NK-92 (cell line): ENCODE results near the gene ARL13A.
"Not testable (repeated sequence)": the region's sequence is repeated elsewhere in the genome, so short reads cannot be mapped to it uniquely, and the experiment has no call there.

Source experiments
- DNase-seq: peaks from one replicate; lab custom pipeline; 2025; ENCODE audit not compliant: unreplicated experiment; lab: John Stamatoyannopoulos, UW

Gene ARL13A

DNA sequence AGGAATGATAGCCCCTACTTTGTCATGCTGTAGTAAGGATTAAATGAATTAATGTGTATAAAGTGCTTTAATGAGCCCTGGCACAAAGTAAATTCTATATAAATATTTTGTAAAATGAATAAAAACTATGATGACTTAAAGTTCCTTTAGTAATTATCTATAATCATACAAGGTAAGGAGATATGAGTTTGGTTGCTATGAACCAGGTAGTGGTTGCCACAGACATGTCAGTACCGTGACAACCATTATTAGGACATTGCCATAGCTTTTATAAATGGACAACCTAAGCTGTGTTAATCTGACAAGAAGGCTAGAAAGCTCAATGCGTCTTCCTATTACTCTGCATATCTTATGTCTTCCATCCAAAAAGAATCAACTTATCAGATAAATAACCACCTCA, at the start of gene ARL13A:
ARL13A (plus strand) TSS at position 301 of the 400 bp plus-strand sequence. CDS start 3,982 bp downstream, outside the sequence.
- no peak for DNase-seq

DNA sequence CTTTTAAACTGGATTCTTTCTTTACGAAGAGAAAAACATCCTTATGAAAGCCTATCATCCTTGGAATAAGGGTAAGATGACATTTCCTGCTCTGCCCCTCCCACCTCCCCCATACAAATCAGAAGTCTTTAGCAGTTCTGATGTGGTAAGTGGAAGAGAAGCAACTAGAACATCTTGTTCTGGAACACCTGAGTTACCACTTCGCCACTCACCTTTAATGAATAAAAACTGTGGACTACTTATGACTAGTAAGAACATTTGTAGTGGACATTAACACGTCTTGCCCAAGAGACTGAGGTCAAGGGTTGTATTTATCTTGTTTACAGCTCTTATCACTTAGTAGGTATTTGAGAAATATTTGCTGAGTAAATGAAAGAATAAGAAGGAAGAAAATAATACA, 45.1 kb upstream of the ARL13A start:
- no peak for DNase-seq

DNA sequence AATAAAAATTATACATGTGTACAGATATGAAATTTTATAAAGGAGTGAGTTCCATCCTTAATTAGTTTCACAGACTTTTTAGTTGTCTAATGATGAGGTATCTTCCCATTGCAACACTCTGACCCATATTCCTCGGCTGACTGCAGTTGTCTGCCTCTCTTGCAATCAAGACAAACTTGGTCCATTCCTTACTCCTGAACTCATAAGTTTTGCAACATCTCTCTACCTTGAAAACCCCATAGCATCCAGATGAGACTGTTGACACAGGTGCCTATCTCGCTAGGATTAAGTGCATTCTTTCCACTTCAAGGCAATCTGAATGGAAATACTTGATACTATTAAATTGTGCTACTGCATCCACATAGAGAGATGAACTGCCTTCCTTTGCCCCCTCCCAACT, 43.1 kb upstream of the ARL13A start:
- no peak for DNase-seq

DNA sequence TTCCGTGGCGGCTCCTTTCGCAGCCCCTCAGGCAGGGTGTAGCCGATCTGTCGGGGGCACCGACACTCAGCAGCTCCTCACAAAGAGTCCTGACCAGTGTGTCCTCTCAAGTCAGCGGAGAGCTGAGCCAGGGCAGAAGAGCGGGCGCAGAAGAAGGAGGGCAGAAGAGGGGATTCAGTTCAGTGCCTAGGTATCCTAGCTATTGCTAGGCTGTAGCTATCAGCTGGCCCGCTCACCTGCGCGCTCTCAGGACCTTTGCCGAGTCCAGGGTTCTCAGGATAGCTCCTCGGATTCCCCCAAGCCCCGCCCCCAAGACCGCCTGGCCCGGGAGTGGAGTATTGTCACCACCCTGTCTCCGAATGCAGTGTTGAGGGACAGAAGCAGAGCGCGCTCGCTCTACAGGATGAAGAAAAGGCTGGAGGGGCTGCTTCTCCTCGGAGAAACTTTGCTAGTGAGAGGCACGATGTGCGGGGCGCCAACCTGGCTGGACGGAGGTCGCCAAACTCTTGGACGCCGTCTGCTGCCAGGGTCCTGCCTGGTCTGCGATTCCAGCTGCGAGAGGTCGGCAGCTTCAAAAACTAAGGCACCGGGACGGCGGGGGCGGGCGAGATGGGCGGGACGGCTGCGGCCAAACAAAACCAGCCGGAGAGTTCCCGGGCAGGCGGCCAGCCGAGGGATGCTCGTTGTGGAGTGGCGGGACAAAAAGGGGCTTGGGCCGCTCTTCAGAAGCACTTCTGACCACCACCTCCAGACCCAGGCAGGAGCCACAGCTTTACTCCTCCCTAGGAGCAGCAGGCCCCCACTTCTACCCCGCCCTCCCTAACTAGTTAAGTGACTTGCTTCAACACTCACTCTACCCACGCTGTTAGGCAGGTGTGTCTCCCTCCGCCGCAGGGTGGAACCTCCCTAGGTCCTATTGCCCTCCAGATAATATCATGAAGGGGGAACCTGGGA, 40.6 kb upstream of the ARL13A start, which contains the start of gene XKRX:
XKRX (minus strand) TSS at position 258 of the 954 bp plus-strand sequence. CDS start 613 bp downstream, outside the sequence.
- no peak for DNase-seq

DNA sequence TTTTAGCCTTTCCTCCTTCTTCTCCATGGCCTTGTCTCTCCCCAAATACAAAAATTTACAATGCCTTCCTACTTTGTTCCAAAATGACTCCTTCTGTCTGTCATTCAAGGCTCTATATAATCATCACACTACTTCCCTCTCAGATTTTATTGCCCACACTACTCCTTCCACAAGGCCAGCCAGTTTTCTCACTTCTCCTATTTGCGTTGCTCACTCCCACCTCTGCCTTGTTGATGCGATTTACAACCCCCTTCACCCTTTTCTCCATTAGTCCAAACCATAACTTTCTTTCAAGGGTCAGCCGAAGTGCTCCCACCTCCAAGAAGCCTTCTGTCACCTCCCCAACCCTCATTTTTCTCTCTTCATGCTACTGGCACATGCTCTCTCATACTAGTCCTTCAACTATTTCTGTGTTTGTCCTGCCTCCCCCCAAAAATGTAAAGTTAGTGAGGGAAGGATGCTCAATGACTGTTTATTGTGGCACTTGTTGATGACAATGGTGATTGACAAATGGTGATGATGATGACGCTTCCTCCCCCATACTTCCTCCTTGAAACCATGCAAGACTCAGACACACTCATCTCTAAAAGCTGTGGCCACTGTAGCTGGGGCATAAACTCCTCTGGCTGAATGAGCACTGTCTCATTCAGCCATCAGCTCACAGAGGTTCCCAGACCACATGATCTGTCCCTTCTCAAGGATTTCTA, 38.1 kb upstream of the ARL13A start:
- no peak for DNase-seq

DNA sequence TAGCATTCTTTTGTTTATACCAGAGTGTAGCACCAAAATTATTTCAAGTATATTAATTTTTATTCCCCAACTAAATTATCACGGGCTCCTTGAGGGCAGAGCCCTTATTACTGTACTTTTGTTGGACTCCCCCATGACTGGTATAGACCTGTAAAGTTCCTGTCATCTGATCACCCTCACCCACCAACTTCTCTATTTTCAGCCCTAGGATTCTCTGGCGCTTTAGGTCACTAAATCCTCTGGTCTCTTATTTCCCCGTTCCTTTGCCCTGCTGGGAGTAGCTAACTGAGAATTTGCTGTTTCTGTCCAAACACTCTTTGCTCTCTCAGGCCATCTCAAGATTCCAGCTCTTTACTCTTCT, 37.6 kb upstream of the ARL13A start:
- no peak for DNase-seq

DNA sequence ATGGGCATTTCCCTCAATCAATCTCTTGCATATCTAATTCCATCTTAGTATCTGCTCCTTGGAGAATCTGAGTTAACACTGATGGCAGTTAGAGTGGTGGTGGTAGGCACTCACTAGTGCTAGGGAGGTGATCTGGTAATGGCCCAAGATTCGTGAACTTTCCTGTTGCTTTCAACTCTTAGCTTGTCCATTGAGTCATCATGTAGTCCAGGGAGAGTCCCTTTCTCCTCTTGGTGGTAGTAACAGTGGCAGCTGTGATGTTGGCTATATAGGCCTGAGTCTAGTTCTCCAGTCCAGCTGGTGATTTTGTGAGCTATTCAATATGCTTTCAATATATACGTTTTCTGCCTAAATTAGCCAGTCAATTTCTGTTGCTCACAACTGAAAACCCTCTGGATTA, 33.7 kb upstream of the ARL13A start:
- DNase-seq, result no peak

DNA sequence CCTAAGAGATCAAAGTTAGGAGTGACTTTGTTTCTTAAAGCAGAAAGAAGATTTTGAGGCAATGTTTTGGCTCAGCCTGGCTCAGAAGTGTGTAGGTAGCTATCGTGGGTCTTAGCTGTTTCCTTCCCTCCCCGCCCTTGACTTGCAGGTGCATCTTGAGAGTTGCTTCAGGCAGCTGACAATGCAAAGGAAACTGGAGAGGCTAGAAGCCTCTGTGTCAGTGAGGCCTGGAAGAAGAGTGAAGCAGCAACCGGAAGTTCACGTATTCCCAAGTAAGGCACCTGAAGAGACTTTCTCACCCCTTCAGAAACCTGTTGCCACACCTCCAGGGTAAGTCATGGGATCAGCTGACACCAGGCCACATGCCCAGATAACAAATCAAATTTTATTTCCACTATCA, 30.2 kb upstream of the ARL13A start:
- no peak for DNase-seq

DNA sequence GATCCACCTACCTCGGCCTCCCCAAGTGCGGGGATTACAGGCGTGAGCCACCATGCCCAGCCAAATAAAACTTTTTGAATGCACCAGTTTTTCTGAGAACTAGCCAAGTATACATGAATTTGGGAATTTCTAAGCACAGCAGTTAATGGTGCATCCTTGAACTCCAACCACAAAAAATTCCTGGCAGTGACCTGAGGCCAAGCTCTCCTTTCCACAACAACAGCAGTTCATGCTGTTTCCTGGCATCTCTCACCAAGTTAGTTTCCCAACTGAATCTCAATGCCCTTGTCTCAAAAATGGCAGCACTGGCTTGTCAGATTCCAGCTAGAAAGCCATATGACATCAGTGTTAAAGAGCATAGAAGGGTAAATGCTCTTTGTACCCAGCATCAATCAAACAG, 24.9 kb upstream of the ARL13A start:
- no peak for DNase-seq

DNA sequence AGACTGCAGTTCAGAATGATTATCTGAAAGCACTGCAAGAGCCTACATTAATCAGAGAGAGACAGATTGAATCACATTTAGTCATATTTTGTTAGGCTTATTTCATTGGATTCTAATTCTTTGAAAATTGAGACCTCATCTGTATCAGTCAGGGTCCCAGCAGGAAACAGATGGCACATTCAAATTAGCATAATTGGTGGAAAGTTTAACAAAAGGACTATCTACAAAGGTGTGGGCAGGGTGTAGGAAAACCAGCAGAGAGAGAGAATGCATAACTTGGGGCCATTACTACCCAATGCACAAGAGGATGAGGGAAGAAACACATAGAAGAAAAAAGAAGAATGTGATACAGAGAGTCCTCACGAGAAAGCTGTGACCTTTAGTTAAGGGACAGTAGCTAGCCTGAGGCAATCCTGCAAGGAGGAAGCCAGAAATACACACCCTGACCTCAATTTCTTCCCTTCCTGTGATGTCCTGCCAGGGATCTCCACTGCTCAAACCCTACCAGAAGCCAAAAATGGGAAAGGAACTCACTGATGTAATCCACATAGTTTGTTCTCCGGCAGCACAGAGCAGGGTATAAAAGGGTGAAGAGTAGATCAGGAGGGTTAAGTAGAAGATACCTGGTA, 23.1 kb upstream of the ARL13A start:
- DNase-seq, result no peak

DNA sequence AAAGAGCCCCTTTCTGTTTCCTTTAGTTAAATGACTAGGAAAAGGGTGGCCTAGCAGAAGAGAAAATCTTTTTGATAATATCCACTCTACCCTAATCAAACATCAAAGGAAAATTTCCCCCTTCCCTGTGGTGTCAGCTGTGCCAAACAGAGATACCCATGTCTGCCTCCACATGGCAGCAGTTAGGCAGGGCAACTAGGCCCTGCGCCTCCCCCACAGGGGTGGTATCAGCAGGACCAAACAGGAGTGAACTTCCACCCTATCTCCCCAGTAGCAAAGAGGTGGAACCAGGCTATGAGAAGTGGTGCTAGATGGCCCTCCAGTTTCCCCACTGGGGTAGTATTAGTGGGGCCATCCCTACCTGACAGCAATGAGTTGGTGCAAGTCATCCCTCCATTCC, 21.0 kb upstream of the ARL13A start:
- no peak for DNase-seq

DNA sequence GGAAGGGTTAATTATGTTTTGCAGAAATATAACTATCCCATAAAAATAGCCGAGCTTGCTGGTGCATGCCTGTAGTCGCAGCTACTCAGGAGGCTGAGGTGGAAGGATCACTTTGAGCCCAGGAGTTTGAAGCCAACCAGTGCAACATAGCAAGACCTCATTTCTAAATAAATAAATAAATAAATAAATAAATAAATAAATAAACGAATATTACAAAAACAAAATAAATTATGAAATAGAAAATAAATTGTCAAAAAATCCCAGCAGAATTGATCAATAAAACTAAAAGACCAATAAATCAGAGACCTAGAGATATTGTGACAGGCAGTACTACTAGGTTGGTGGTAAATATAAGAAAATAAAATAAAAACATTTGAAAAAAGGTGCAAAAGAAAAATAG, 6.7 kb upstream of the ARL13A start:
- DNase-seq, result no peak

DNA sequence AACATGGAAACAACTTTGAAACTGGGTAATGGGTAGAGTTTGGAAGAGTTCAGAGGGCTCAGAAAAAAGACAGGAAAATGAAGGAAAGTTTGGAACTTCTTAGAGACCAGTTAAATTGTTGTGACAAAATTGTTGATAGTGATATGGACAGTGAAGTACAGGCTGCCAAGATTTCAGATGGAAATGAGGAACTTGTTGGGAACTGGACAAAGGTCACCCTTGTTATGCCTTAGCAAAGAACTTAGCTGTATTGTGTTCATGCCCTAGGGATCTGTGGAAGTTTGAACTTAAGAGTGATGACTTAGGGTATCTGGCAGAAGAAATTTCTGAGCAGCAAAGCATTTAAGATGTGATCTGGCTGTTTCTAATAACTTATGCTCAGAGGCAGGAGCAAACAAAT, 5.1 kb upstream of the ARL13A start:
- no peak for DNase-seq

DNA sequence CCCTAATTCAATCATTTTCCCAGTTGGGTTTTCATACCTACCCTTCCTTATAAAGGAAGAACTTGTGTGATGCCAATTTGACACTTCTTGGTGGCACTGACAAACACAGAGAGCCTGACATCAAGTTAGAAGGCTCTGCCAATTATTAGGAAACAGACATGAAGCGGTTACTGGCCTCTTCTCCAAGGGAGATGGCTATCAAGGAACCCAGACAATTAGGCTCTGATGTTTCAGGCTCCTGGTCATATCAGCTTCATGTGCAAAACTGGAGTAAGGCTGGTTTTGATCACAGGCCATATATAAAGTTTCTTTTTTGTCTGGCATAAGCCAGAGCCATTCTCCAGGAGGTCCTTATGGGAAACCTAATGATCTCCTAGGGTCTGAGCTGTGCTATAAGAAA, 428 bp downstream of the ARL13A start:
- no peak for DNase-seq

DNA sequence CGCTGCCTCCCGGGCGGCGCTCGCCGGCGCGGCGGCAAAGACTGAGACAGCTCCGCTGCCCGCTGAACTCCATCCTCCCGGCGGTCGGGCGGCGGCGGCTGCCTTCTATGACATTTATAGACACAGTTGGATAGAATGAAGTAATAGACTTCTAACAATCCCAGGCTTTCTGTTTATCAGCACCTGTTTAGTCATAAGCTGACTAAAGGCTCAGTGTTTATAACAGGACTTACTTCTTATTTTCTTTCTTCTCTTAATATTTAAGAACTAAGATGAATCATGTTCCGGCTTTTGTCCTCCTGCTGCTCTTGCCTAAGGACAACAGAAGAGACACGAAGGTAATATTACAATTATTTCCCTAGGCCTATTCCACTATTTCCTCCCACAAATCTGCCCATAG, 3.9 kb downstream of the ARL13A start:
- DNase-seq, result no peak

DNA sequence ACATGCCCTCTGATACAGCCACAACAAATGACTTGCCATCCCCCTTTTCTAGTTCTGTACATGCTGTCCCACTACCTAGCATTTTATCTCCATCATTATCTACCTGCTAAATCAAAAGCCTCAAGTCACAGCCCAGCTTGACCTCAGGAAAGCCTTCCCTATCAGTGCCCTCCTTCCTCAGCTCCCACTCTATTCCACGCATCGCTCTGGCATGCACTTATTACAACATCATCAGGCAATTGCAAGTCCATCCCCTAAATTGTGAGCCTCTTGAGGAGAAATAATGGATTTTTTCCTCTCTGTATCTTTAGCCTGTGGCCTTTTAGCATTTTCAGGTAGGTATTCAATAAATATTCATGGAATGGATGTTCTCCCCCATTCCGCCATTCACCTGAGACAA, 5.7 kb downstream of the ARL13A start:
- no peak for DNase-seq

DNA sequence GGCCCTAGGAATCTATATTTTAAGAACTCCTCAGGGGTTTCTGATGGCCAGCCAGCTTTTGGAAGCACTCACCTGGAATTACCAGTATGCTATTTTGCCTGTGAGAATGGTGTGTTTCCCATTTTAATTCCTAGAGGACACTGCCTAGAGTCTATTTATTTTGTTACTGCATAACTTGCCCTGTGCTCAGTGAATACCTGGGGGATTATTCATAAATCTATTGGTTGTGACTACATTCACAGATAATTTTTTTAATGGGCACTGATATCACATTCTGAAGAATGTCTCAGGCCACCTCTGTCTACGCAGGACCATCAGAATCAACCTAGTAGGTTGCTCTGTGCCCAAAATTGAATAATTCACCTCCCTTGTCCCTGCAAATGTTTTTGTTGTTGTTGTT, 6.7 kb downstream of the ARL13A start:
- no peak for DNase-seq

DNA sequence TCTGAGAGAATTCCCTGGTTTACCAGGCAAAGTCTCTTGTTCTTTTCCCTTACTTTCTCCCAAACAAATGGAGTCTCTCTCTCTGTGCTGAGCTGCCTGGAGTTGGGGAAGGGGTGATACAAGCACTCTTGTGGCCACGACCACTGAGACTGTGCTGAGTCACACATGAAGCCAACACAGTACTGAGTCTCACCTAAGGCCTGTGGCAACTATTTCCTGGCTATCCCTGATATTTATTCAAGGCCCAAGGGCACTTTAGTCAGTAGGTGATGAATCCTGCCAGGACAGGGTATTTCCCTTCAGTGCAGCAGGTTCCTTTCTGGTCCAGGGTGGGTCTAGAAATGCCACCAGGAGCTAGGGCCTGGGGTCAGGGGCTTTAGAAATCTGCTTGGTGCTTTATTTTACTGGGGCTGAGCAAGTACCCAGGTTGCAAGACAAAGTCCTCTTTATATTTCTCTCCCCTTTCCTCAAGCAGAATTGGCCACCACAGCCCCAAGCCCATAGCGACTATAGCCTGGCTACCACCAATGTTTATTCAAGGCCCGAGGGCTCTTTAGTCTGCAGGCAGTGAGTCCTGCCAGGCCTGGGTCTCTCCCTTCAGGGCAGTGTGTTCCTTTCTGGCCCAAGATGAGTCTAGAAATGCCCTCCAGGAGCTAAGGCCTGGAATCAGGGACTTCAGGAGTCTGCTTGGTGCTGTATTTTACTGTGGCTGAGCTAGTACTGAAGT, 10.5 kb downstream of the ARL13A start:
- DNase-seq, result no peak

DNA sequence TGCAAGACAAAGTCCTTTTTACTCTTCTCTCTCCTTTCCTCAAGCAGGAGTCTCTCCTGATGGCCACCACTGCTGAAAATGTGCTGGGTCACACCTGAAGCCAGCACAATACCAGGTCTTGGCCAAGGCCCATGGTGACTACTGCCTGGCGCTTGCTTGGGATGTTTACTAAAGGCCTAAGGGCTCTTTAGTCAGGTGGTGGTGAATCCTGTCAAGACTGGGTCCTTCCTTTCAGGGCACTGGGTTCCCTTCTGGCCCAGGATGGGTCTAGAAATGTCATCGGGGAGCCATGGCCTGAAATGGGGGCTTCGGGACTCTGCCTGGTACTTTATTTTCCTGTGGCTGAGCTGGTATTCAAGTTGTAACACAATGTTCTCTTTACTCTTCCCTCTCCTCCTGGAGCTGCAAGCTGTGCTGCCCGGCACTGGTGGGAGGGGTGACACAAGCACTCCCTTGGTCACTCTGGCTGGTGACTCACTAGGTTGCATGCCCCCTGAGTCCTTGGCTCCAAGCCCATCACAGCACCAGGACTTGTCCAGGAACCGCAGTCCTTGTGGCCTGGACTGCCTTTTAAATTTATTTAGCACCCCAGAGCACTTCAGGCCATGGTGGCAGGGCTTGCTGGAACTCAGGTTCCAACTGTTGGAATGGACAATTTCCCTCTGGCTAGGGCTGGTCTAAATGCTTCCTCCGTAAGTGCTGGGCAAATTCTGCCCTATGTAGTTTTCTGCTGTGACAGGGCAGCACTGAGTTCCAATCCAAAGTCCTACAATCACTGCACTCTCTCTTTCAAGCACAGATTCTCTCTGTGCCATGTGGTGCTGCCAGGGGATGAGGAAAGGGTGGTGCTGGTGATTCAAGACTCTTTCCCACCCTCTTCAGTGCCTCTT, 11.3 kb downstream of the ARL13A start:
- DNase-seq, result no peak

DNA sequence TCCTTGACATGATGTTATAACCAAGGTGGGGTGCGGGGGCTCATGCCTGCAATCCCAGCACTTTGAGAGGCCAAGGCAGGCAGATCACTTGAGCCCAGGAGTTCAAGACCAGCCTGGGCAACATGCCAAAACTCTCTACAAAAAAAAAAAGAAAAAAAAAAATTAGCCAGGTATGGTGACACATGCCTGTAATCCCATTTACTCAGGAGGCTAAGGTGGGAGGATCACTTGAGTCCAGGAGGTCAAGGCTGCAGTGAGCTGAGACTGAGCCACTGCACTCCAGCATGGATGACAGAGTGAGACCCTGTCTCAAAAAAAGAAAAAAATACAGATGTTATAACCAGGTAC, 12.0 kb downstream of the ARL13A start:
- DNase-seq, result not testable (repeated sequence)
